Measurements from ENCODE around the gene ZNF525. TPM values are rescaled to one million over a fixed set of nuclear protein-coding genes. Genes with fewer than 3 reads are reported as not detected.
A peak's percentile ranks its signal among the peaks of the same experiment; 100 is the strongest.

Gene ZNF525
- total and polyA plus RNA-seq, 2 of the 13 experiments (the other 11 are each of a cell fraction or from before 2014, with no cell fraction given) = 3.4 to 8.7 TPM

- 0 out of 2 replicates have a peak, but pooled peaks have one; percentile 31 for TF ChIP-seq KAT7 (CRISPR knock-in tag; IDR thresholded peaks at IDR 0.05; ENCODE audit: borderline replicate concordance)
- TF ChIP-seq AHDC1 (CRISPR knock-in tag; IDR thresholded peaks at IDR 0.05; ENCODE audit: borderline replicate concordance) = peak; percentile 50; the same call in 1 of the 2 replicates
- 0 out of 2 replicates have a peak, but pooled peaks have one; percentile 15 for TF ChIP-seq ZNF644 (CRISPR knock-in tag; IDR thresholded peaks at IDR 0.05; ENCODE audit: low read depth)
- 0 out of 2 replicates have a peak, but pooled peaks have one; percentile 17 for TF ChIP-seq RARA (CRISPR knock-in tag; IDR thresholded peaks at IDR 0.05)
- TF ChIP-seq MED1 (CRISPR knock-in tag; IDR thresholded peaks at IDR 0.05) = 0 out of 2 replicates have a peak, but pooled peaks have one; percentile 23
- peak; percentile 60 for TF ChIP-seq PAXIP1 (CRISPR knock-in tag; conservative IDR thresholded peaks at IDR 0.05)
- TF ChIP-seq HNF1B (CRISPR knock-in tag; IDR thresholded peaks at IDR 0.05) = peak; percentile 80; the same call in 1 of the 2 replicates
- TF ChIP-seq HOXA3 (CRISPR knock-in tag; IDR thresholded peaks at IDR 0.05) = peak; percentile 15; the same call in 1 of the 2 replicates
- peak; percentile 51; the same call in 1 of the 2 replicates for TF ChIP-seq ZBTB33 (CRISPR knock-in tag; IDR thresholded peaks at IDR 0.05)
- 0 out of 2 replicates have a peak, but pooled peaks have one; percentile 8 for TF ChIP-seq KDM2A (CRISPR knock-in tag; IDR thresholded peaks at IDR 0.05; ENCODE audit: borderline replicate concordance, low read depth)
- peak; percentile 68 for TF ChIP-seq GATAD2A (CRISPR knock-in tag; IDR thresholded peaks at IDR 0.05)
These were observed 55.2 kb downstream of the ZNF525 start (continued) for GRCh38 chr19:53420520-53421315.

All from HepG2 (cell line).